ENCODE measurements around the gene EIF3K.
A peak's percentile ranks its signal among the peaks of the same experiment; 100 is the strongest.

Gene EIF3K

DNA sequence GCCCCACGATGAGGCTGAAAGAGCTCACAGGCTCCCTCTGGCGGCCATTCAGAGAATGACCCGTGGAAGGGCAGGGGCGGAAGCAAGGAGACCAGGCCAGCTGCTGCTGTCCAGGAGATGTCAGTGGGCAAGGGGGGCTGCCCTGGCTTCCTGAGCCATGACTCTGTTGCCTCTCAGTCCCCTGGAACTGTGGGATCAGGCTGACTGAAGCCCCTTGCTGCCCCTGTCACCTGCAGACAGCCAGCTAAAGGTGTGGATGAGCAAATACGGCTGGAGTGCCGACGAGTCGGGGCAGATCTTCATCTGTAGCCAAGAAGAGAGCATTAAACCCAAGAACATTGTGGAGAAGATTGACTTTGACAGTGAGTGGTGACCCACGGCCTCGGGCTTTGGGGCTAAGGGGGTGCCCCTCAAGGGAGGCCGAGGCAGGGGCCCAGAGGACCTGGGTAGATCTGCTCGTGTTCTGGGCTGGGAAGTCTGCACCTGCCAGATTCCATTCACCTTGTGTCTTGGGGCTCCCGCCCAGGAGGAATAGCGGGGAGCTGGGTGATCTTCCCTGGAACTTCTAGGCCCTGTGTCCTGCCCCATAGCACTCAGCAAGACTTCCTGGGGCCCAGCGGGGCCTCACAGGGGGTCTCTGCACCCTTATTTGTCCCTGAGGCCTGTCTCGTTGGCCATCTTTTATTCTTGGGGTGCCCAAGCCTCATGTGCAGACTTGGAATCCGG, 15.9 kb downstream of the EIF3K start:
- Histone ChIP-seq H3K27me3 (no peaks in the 10 kb centered on the region), H3K36me3 (peaks cover 6 to 74% (median 49%) of the 10 kb centered on the region in 3 donors), H3K4me1 (peaks cover 0 to 9% (median 0%) of the 10 kb centered on the region in 4 donors), H3K4me3 (no peak overlapping the region), H3K9me3 (no peaks in the 10 kb centered on the region), H3K27ac (peak overlapping the region in 1 of 2 donors; percentile 25)
- peak; percentile 63 to 84 for DNase-seq
- intact Hi-C loops (cut with DNase I; ENCODE audit: low total_unique reads): loop anchor here (5.0 kb wide), 2 partner anchors 118 to 233 kb away; partner anchors contain the start of gene FAM98C
- peak; percentile 90 to 97 for TF ChIP-seq CTCF (IDR thresholded peaks at IDR 0.05)

DNA sequence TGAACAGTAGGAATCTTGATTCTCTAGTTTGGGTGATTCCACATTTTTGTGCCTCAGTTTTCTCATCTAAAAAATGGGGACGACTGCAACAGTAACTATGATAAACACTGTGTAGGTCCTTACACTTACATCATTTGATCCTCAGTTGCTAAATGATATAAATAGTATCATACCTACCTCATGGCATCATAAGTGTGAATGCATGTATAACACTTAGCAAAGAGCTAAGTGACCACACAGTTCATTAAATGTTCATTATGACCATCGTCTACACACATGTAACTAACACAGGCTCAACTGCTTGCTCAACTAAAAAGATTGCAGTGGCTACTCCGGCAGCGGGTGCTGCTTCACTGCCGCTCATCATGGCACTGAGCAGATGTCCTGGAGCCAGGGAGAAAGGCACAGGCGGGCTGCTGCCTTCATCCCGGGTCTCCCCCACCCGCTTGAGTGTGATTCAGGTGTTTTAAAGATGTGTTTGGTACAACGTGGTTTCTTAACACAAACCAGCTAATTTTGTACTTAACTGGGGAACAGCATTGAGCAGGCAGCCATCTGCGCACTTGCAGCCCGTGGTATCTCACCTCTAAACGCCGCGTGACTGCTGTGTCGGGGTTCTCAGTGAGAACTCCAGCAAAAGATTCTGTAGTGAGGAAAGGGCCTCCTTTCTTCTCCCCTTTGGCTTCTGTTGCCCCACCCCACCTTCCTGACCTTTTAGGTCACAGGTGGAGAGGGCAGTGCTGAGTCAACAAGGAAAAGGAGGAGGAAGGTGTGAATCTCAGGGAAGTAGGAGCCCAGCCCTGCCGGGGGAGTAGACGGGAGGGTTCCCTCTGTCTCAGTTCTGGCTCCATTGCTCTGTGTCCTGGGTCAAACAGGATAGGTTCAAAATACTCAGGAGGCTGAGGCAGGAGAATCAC, 16.8 kb downstream of the EIF3K start:
- no peak for DNase-seq
- Histone ChIP-seq H3K27ac (peak overlapping the region in 1 of 2 donors; percentile 25), H3K4me3 (no peak overlapping the region), H3K9me3 (no peaks in the 10 kb centered on the region), H3K27me3 (no peaks in the 10 kb centered on the region), H3K36me3 (peaks cover 6 to 66% (median 44%) of the 10 kb centered on the region in 3 donors), H3K4me1 (peaks cover 0 to 9% (median 0%) of the 10 kb centered on the region in 4 donors)
- TF ChIP-seq CTCF (IDR thresholded peaks at IDR 0.05): no peak
- intact Hi-C loops (cut with DNase I; ENCODE audit: low total_unique reads): loop anchor here (5.0 kb wide), 1 partner anchor 118 kb away; no protein-coding TSS in a partner anchor

DNA sequence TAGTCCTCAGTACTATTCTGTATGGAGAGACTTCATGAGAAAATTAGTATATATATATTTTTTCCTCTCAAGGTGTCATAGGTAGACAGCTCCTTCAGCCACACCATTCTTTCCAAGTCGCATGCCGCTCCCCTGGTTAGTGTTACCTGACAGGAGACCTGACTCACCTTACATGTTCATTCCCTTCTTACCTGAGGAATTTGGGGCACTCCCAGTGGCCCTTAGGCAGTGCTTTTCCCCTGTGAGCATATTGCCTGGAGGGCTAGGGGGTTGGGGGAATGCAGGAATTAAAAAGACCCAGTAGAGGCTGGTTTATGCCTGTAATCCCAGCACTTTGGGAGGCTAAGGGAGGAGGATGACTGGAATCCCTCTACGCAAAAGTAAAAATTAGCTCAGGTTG, 19.5 kb downstream of the EIF3K start:
- H3K4me1 ChIP-seq: peaks cover 0 to 9% (median 0%) of the 10 kb centered on the region in 4 donors
- H3K27ac ChIP-seq: no peak overlapping the region
- TF ChIP-seq CTCF (IDR thresholded peaks at IDR 0.05): no peak
- H3K4me3 ChIP-seq: no peak overlapping the region
- H3K9me3 ChIP-seq: no peaks in the 10 kb centered on the region
- H3K27me3 ChIP-seq: no peaks in the 10 kb centered on the region
- intact Hi-C loops (cut with DNase I; ENCODE audit: low total_unique reads): loop anchor here (5.0 kb wide), 1 partner anchor 121 kb away; no protein-coding TSS in a partner anchor
- H3K36me3 ChIP-seq: peaks cover 0 to 39% (median 19%) of the 10 kb centered on the region in 3 donors
- DNase-seq: no peak

DNA sequence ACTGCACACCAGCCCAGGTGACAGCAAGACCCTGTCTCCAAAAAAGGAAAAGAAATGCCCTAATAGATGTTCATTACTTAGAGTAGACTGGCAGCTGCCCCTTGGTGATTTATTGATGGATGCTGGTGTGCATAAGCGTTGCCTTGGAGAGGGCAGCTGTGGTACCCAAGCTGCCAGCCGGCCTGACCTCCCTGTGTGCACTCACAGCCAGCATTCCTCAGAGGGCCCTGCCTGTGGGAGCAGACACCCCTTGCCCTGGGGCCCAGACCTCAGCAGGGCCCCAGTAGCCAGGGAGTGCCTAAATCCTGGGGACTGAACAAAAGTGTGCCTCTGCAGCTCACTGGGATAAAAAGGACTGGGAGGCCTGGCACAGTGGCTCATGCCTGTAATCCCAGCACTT, 20.7 kb downstream of the EIF3K start:
- H3K9me3 ChIP-seq: no peaks in the 10 kb centered on the region
- peaks cover 0 to 7% (median 0%) of the 10 kb centered on the region in 4 donors for H3K4me1 ChIP-seq
- no peak for DNase-seq
- no peak overlapping the region for H3K4me3 ChIP-seq
- no peaks in the 10 kb centered on the region for H3K27me3 ChIP-seq
- intact Hi-C loops (cut with DNase I; ENCODE audit: low total_unique reads): loop anchor here (5.0 kb wide), 1 partner anchor 122 kb away; no protein-coding TSS in a partner anchor
- no peak overlapping the region for H3K27ac ChIP-seq
- H3K36me3 ChIP-seq: peaks cover 0 to 38% (median 17%) of the 10 kb centered on the region in 3 donors
- no peak for TF ChIP-seq CTCF (IDR thresholded peaks at IDR 0.05)

DNA sequence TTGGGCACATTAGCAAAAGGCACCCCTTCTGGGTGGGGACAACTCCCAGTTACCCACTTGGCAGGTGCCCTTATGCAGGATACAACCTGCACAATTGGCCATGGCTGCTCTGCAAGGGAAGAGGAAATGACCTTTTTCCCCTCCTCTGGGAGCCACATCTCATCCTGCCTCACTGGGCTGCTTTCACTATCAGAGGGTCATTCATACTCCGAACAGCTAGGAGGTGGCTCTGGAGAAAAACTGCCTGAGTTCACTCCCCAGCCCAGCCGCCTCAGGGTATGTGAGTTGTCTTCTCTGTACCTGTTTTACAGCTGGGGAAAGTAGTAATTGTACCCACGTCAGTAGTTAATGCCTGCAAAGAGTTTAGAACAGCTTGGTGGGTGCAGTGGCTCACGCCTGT, 21.4 kb downstream of the EIF3K start:
- no peak overlapping the region for H3K4me3 ChIP-seq
- H3K27me3 ChIP-seq: no peaks in the 10 kb centered on the region
- H3K36me3 ChIP-seq: peaks cover 0 to 32% (median 14%) of the 10 kb centered on the region in 3 donors
- H3K27ac ChIP-seq: no peak overlapping the region
- H3K4me1 ChIP-seq: peaks cover 0 to 4% (median 0%) of the 10 kb centered on the region in 4 donors
- DNase-seq: no peak
- no peak for TF ChIP-seq CTCF (IDR thresholded peaks at IDR 0.05)
- intact Hi-C loops (cut with DNase I; ENCODE audit: low total_unique reads): no loop called here
- H3K9me3 ChIP-seq: no peaks in the 10 kb centered on the region

Measured in tibial artery (tissue), 4 donors.